H9 (cell line): Measurements from ENCODE around the gene SNX30. TPM values are rescaled to one million over a fixed set of nuclear protein-coding genes. Genes with fewer than 3 reads are reported as not detected.

Experiments used
- DNase-seq: peaks from one replicate; pipeline ENCODE4 v3.0.0-alpha.2; 2017
- H2AFZ ChIP-seq: one replicate; pipeline ENCODE4 v1.6.1; 2013; ENCODE audit warnings: mild to moderate bottlenecking, low read length, control low read depth, moderate library complexity
- H2AK5ac ChIP-seq: 2 replicates; pipeline ENCODE4 v1.6.1; 2013; ENCODE audit warnings: low read length, control low read depth, mixed read lengths; ENCODE audit not compliant: insufficient read length
- H2BK120ac ChIP-seq: one replicate; pipeline ENCODE4 v1.6.1; 2013; ENCODE audit warnings: low read depth, mild to moderate bottlenecking, low read length, control low read depth, inconsistent platforms; ENCODE audit not compliant: poor library complexity, severe bottlenecking
- H2BK12ac ChIP-seq: 2 replicates; pipeline ENCODE4 v1.6.1; 2013; ENCODE audit warnings: low read length, control low read depth, mixed read lengths, low read depth; ENCODE audit not compliant: insufficient read length
- H2BK15ac ChIP-seq: 2 replicates; pipeline ENCODE4 v1.6.1; 2013; ENCODE audit warnings: low read depth, low read length, control low read depth
- H2BK20ac ChIP-seq: one replicate; pipeline ENCODE4 v1.6.1; 2013; ENCODE audit warnings: low read depth, mild to moderate bottlenecking, low read length, control low read depth, inconsistent platforms; ENCODE audit not compliant: poor library complexity, severe bottlenecking
- H2BK5ac ChIP-seq: 2 replicates; pipeline ENCODE4 v1.6.1; 2013; ENCODE audit warnings: low read length, control low read depth, mixed read lengths; ENCODE audit not compliant: insufficient read length
- H3K14ac ChIP-seq: 2 replicates; pipeline ENCODE4 v1.6.1; 2013; ENCODE audit warnings: low read length, control low read depth; ENCODE audit not compliant: insufficient read depth
- H3K18ac ChIP-seq: 2 replicates; pipeline ENCODE4 v1.6.1; 2013; ENCODE audit warnings: low read depth, mild to moderate bottlenecking, mixed read lengths, low read length, control low read depth; ENCODE audit not compliant: insufficient read length
- H3K23ac ChIP-seq: 2 replicates; pipeline ENCODE4 v1.6.1; 2013; ENCODE audit warnings: low read length, control low read depth, mixed read lengths, low read depth; ENCODE audit not compliant: insufficient read length
- H3K23me2 ChIP-seq: 2 replicates; pipeline ENCODE4 v1.6.1; 2013; ENCODE audit warnings: low read depth, mild to moderate bottlenecking, mixed read lengths, low read length, control low read depth; ENCODE audit not compliant: insufficient read length, poor library complexity, severe bottlenecking
- H3K27ac ChIP-seq: 2 replicates; pipeline ENCODE4 v1.5.1; 2013; ENCODE audit warnings: low read length, control low read depth, mixed read lengths, low read depth; ENCODE audit not compliant: insufficient read length
- H3K27me3 ChIP-seq: 2 replicates; pipeline ENCODE4 v1.6.1; 2013; ENCODE audit warnings: low read length, control low read depth, inconsistent platforms; ENCODE audit not compliant: insufficient read depth
- H3K4ac ChIP-seq: 2 replicates; pipeline ENCODE4 v1.6.1; 2013; ENCODE audit warnings: low read depth, mild to moderate bottlenecking, control low read depth, inconsistent platforms, low read length, moderate library complexity
- H3K4me1 ChIP-seq: 2 replicates; pipeline ENCODE4 v1.6.1; 2013; ENCODE audit warnings: low read length, control low read depth, inconsistent platforms; ENCODE audit not compliant: insufficient read depth
- H3K4me2 ChIP-seq: 2 replicates; pipeline ENCODE4 v1.6.1; 2013; ENCODE audit warnings: low read length, control low read depth, mixed read lengths; ENCODE audit not compliant: insufficient read length, insufficient read depth
- H3K56ac ChIP-seq: 2 replicates; pipeline ENCODE4 v1.6.1; 2013; ENCODE audit warnings: low read depth, mild to moderate bottlenecking, mixed read lengths, low read length, control low read depth; ENCODE audit not compliant: insufficient read length
- H3K79me1 ChIP-seq: 2 replicates; pipeline ENCODE4 v1.6.1; 2013; ENCODE audit warnings: low read depth, mild to moderate bottlenecking, moderate library complexity, low read length, control low read depth, inconsistent platforms; ENCODE audit not compliant: insufficient read depth, poor library complexity, severe bottlenecking
- H3K79me2 ChIP-seq: 2 replicates; pipeline ENCODE4 v1.6.1; 2013; ENCODE audit warnings: low read length, control low read depth, inconsistent platforms; ENCODE audit not compliant: insufficient read depth
- H3K9ac ChIP-seq: 2 replicates; pipeline ENCODE4 v1.6.1; 2013; ENCODE audit warnings: low read length, control low read depth, mixed read lengths; ENCODE audit not compliant: insufficient read length; ENCODE audit errors: extremely low read depth
- H3K9me3 ChIP-seq: one replicate; pipeline ENCODE4 v1.6.1; 2013; ENCODE audit warnings: low read depth, low read length, inconsistent platforms; ENCODE audit not compliant: control insufficient read depth
- H3T11ph ChIP-seq: one replicate; pipeline ENCODE4 v1.6.1; 2013; ENCODE audit warnings: mild to moderate bottlenecking, low read length, control low read depth, inconsistent platforms
- H4K20me1 ChIP-seq: one replicate; pipeline ENCODE4 v1.6.1; 2013; ENCODE audit not compliant: control insufficient read depth, insufficient read length, insufficient read depth
- H4K5ac ChIP-seq: 2 replicates; pipeline ENCODE4 v1.6.1; 2013; ENCODE audit warnings: low read depth, mild to moderate bottlenecking, mixed read lengths, low read length, control low read depth; ENCODE audit not compliant: insufficient read length
- H4K8ac ChIP-seq: replicated peaks from 2 replicates; pipeline ENCODE4 v1.6.1; 2013; ENCODE audit warnings: low read length, control low read depth, mixed read lengths, low read depth; ENCODE audit not compliant: insufficient read length
- H4K91ac ChIP-seq: 2 replicates; pipeline ENCODE4 v1.6.1; 2013; ENCODE audit warnings: low read depth, mild to moderate bottlenecking, moderate library complexity, mixed read lengths, low read length, control low read depth; ENCODE audit not compliant: insufficient read length
- H3K27ac Mint-ChIP-seq, 3 experiments: 2 replicates in 2 of 3; 3 replicates in 1 of 3; pipeline ENCODE4 v1.8.0; 2020 to 2021; ENCODE audit warnings: mixed read lengths in 3 of 3, mild to moderate bottlenecking in 1 of 3, moderate library complexity in 1 of 3
- H3K27me3 Mint-ChIP-seq: 2 replicates; pipeline ENCODE4 v1.8.0; 2021; ENCODE audit warnings: low read depth, mild to moderate bottlenecking, moderate library complexity, mixed read lengths
- H3K36me3 Mint-ChIP-seq, 3 experiments: 2 replicates in 2 of 3; 3 replicates in 1 of 3; pipeline ENCODE4 v1.8.0; 2020 to 2021; ENCODE audit warnings: low read depth in 3 of 3, mixed read lengths in 3 of 3; ENCODE audit not compliant: insufficient read depth in 1 of 3
- H3K4me1 Mint-ChIP-seq, 2 experiments: 2 replicates each; pipeline ENCODE4 v1.8.0; 2020; ENCODE audit warnings: mixed read lengths in 2 of 2
- H3K4me3 Mint-ChIP-seq, 2 experiments: 2 replicates in 1 of 2; 3 replicates in 1 of 2; pipeline ENCODE4 v1.8.0; 2020 to 2021; ENCODE audit warnings: mild to moderate bottlenecking in 2 of 2, mixed read lengths in 2 of 2, moderate library complexity in 1 of 2
- H3K9me3 Mint-ChIP-seq, 2 experiments: 2 replicates in 1 of 2; 3 replicates in 1 of 2; pipeline ENCODE4 v1.8.0; 2020; ENCODE audit warnings: mild to moderate bottlenecking in 2 of 2, mixed read lengths in 2 of 2, moderate library complexity in 1 of 2
- WGBS: extraction: QIAGEN DNeasy Blood & Tissue Kit; methylation state at CpG from one replicate; pipeline ENCODE4 v1.1.7; 2013; ENCODE audit warnings: missing lambda C conversion rate, low lambda C conversion rate, mixed read lengths; ENCODE audit not compliant: insufficient read length; ENCODE audit errors: extremely low coverage; 5-methylcytosine and 5-hydroxymethylcytosine counted together
- total RNA-seq: library from RNA; stranded (reverse); gene quantifications from 2 replicates; pipeline ENCODE4 v1.2.1, GENCODE V29; 2021
- TF ChIP-seq, protein P1 (sequence below): fragments of 200-600 bp; sonication (generic); conservative IDR thresholded peaks from 3 replicates; pipeline ENCODE4 v1.8.0; 2021; ENCODE audit warnings: antibody characterized with exemption, mild to moderate bottlenecking

The SNX30 gene
- total RNA-seq, 1 experiment from 2014 or later, result 10.3 TPM

GRCh38 chr9:112712678-112713077 lies 37.9 kb upstream of the SNX30 start:
- Histone ChIP-seq H3K4me2 (no peak overlapping the region), H2BK5ac (no peak overlapping the region), H2AFZ (no peak overlapping the region), H3K4ac (no peak overlapping the region), H2BK15ac (no peak overlapping the region), H4K8ac (no peak overlapping the region), H2BK120ac (no peak overlapping the region), H3K23ac (no peak overlapping the region), H3K27ac (no peak overlapping the region), H3K27me3 (no peaks in the 10 kb centered on the region), H2BK12ac (no peak overlapping the region), H2BK20ac (no peak overlapping the region), H3K56ac (no peak overlapping the region), H3K18ac (no peak overlapping the region), H3K23me2 (no peaks in the 10 kb centered on the region), H3T11ph (no peak overlapping the region), H3K14ac (no peak overlapping the region), H4K5ac (no peak overlapping the region), H3K79me1 (no peaks in the 10 kb centered on the region), H3K9me3 (no peaks in the 10 kb centered on the region), H4K91ac (no peak overlapping the region), H4K20me1 (no peaks in the 10 kb centered on the region), H3K4me1 (no peaks in the 10 kb centered on the region), H2AK5ac (no peak overlapping the region), H3K79me2 (no peaks in the 10 kb centered on the region; the same call in 1 of the 2 replicates), H3K9ac (no peak overlapping the region)
- Mint-ChIP-seq H3K9me3 (peaks cover 5 to 7% of the 10 kb centered on the region in 2 experiments; a peak in 4 of 5 replicates), H3K4me3 (no peak overlapping the region), H3K36me3 (peaks cover 14 to 21% (median 16%) of the 10 kb centered on the region in 3 experiments; a peak in 6 of 7 replicates), H3K27me3 (no peaks in the 10 kb centered on the region), H3K4me1 (peaks cover 3 to 6% of the 10 kb centered on the region in 2 experiments; a peak in 1 of 4 replicates), H3K27ac (no peak overlapping the region)
- TF ChIP-seq, protein P1, sequence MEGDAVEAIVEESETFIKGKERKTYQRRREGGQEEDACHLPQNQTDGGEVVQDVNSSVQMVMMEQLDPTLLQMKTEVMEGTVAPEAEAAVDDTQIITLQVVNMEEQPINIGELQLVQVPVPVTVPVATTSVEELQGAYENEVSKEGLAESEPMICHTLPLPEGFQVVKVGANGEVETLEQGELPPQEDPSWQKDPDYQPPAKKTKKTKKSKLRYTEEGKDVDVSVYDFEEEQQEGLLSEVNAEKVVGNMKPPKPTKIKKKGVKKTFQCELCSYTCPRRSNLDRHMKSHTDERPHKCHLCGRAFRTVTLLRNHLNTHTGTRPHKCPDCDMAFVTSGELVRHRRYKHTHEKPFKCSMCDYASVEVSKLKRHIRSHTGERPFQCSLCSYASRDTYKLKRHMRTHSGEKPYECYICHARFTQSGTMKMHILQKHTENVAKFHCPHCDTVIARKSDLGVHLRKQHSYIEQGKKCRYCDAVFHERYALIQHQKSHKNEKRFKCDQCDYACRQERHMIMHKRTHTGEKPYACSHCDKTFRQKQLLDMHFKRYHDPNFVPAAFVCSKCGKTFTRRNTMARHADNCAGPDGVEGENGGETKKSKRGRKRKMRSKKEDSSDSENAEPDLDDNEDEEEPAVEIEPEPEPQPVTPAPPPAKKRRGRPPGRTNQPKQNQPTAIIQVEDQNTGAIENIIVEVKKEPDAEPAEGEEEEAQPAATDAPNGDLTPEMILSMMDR, result no peak
- DNase-seq, result no peak
- no CpG with 5 or more reads among the region's 3 CpGs for WGBS
